Right atrium auricular region (tissue), 2 donors: ENCODE measurements around the gene KHDRBS2. TPM values are rescaled to one million over a fixed set of nuclear protein-coding genes. Genes with fewer than 3 reads are reported as not detected.

Source experiments
- DNase-seq: peaks from one replicate; pipeline ENCODE4 v3.0.0-alpha.2; 2019; ENCODE audit warnings: low spot score
- H3K27ac ChIP-seq, 2 donors: fragments of 200-600 bp; sonication (generic); 1 replicate in 1 of 2; 2 replicates in 1 of 2; pipeline ENCODE4 v1.5.1; 2016 to 2019
- H3K27me3 ChIP-seq, 2 donors: fragments of 200-600 bp; sonication (generic); one replicate each; pipeline versions ENCODE4 v1.5.1 to v1.6.0; 2017 to 2019
- H3K36me3 ChIP-seq: fragments of 200-600 bp; sonication (generic); one replicate; pipeline ENCODE4 v1.5.1; 2016
- H3K4me1 ChIP-seq, 2 donors: fragments of 200-600 bp; sonication (generic); one replicate each; pipeline versions ENCODE4 v1.5.1 to v1.6.0; 2017 to 2019
- H3K4me3 ChIP-seq, 2 donors: fragments of 200-600 bp; sonication (generic); 1 replicate in 1 of 2; 2 replicates in 1 of 2; pipeline ENCODE4 v1.5.1; 2017 to 2019; ENCODE audit warnings: mild to moderate bottlenecking in 1 of 2, moderate library complexity in 1 of 2
- H3K9me3 ChIP-seq, 2 donors: fragments of 200-600 bp; sonication (generic); one replicate each; pipeline ENCODE4 v1.5.1; 2019
- total RNA-seq, 2 donors: library from RNA; depleted of rRNA; stranded (reverse); fragments of >200 nt; gene quantifications; one replicate each; pipeline ENCODE4 v1.1.0, GENCODE V29; 2016
- TF ChIP-seq, protein P1 (sequence below), 2 donors: fragments of 200-600 bp; sonication (generic); IDR thresholded peaks; one replicate each; pipeline ENCODE4 v1.5.1; 2019; ENCODE audit warnings: antibody characterized with exemption in 2 of 2

Gene KHDRBS2
- total RNA-seq, 2 donors from 2014 or later: not detected

DNA sequence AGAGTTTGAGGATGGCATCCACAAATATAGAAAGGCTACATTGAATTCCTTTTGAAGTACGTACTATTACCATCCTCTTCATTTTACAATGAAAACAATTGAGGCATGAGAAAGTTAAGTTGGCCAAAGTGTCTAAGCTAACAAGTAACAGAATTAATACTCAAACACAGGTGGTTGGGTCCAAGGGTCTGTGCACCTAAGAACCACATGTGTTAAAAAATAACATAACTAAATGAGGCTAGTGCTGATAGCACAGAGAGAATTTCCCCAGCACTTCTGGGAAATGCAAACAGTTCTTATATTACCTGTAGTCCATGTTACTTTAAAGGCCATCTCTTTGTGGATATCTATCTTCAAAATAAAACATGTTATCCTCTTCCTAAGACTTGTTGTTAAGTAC, 10.5 kb upstream of the KHDRBS2 start:
- Histone ChIP-seq H3K36me3 (no peaks in the 10 kb centered on the region), H3K9me3 (no peaks in the 10 kb centered on the region), H3K4me3 (no peak overlapping the region), H3K27me3 (no peaks in the 10 kb centered on the region), H3K4me1 (no peaks in the 10 kb centered on the region), H3K27ac (no peak overlapping the region)
- no peak for DNase-seq
- TF ChIP-seq, protein P1, sequence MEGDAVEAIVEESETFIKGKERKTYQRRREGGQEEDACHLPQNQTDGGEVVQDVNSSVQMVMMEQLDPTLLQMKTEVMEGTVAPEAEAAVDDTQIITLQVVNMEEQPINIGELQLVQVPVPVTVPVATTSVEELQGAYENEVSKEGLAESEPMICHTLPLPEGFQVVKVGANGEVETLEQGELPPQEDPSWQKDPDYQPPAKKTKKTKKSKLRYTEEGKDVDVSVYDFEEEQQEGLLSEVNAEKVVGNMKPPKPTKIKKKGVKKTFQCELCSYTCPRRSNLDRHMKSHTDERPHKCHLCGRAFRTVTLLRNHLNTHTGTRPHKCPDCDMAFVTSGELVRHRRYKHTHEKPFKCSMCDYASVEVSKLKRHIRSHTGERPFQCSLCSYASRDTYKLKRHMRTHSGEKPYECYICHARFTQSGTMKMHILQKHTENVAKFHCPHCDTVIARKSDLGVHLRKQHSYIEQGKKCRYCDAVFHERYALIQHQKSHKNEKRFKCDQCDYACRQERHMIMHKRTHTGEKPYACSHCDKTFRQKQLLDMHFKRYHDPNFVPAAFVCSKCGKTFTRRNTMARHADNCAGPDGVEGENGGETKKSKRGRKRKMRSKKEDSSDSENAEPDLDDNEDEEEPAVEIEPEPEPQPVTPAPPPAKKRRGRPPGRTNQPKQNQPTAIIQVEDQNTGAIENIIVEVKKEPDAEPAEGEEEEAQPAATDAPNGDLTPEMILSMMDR (IDR thresholded peaks at IDR 0.05): no peak

DNA sequence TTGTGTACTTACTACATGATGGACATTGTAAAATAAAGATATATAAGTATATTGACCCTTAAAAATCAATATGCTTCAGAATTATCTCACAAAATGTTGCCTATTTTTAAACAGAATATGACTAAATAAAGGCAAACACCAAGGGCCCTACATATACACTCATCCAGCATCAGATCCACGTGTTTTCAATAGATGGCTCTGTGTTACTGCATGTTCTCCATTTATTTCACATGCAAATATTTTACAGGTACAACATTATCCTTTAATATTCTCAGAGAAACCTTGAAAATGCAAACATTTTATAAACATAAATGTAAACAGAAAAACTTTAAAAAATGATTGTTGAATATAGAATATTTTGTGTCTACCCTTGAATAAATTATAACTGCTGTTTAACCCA, 2.9 kb upstream of the KHDRBS2 start:
- Histone ChIP-seq H3K4me1 (no peaks in the 10 kb centered on the region), H3K27me3 (no peaks in the 10 kb centered on the region), H3K9me3 (no peaks in the 10 kb centered on the region), H3K4me3 (no peak overlapping the region), H3K27ac (no peak overlapping the region), H3K36me3 (no peaks in the 10 kb centered on the region)
- TF ChIP-seq, protein P1 (IDR thresholded peaks at IDR 0.05): no peak
- no peak for DNase-seq

DNA sequence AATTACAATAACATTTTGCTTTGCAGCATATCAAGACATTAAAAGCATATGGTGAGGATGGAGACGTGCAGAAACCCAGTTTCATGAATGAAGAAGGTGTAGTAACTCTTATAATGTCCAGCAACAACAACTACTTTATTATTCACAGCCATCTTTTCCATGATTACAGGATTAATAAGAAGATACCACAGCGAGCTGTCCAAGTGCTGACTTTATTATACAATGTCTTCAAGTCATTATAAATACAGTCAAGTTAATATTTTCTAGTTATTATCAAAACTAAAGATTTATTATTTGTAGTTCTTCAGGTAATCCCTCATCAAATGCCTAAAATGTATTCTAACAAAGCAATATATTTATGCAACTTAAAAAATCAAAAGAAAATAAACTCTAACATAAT, 2.5 kb upstream of the KHDRBS2 start:
- no peak for DNase-seq
- Histone ChIP-seq H3K27ac (no peak overlapping the region), H3K36me3 (no peaks in the 10 kb centered on the region), H3K9me3 (no peaks in the 10 kb centered on the region), H3K4me3 (no peak overlapping the region), H3K27me3 (no peaks in the 10 kb centered on the region), H3K4me1 (no peaks in the 10 kb centered on the region)
- TF ChIP-seq, protein P1 (IDR thresholded peaks at IDR 0.05): no peak

DNA sequence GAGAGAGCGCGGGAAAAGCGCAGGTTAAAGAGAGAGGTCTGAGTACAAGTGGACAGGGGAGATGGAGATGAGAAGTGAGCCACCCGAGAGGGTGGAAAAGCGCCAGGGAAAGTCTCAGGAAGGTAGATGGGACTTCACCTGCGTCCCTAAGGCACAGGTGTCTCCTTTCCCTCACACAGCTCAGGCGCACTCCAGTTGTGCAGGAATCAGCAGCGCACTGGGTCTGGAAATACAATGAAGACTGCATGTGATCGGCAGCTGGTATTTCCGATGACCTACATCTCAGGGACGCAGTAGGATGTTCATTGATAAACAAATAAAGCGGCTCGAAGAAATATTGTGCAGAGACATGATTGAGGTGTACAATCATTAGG, 432 bp upstream of the KHDRBS2 start:
- no peaks in the 10 kb centered on the region for H3K9me3 ChIP-seq
- no peaks in the 10 kb centered on the region for H3K27me3 ChIP-seq
- peak overlapping the region in 1 of 2 donors; percentile 40 for H3K4me3 ChIP-seq
- no peak for DNase-seq
- TF ChIP-seq, protein P1 (IDR thresholded peaks at IDR 0.05): no peak
- H3K4me1 ChIP-seq: no peaks in the 10 kb centered on the region
- no peak overlapping the region for H3K27ac ChIP-seq
- no peaks in the 10 kb centered on the region for H3K36me3 ChIP-seq

DNA sequence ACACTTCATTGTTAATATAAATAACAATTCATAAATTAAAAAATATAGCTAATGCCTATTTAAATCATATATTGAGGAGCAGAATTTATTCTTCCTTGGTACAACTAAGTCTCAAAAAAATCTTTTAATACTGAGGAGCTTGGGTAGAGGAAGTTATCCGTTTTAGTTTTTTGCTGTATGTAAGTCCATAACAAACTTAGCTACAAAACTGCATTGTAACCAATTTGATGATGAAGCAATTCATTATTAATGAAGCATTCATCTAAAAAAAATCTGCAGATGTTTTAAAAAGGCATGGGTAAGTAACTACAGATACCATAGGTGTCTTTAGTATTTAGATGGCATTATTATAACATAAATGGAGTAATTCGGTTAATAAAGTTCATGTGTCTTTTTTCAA, 1.3 kb downstream of the KHDRBS2 start:
- Histone ChIP-seq H3K4me1 (no peaks in the 10 kb centered on the region), H3K36me3 (no peaks in the 10 kb centered on the region), H3K4me3 (no peak overlapping the region), H3K9me3 (no peaks in the 10 kb centered on the region), H3K27ac (no peak overlapping the region), H3K27me3 (no peaks in the 10 kb centered on the region)
- no peak for DNase-seq
- TF ChIP-seq, protein P1 (IDR thresholded peaks at IDR 0.05): no peak

DNA sequence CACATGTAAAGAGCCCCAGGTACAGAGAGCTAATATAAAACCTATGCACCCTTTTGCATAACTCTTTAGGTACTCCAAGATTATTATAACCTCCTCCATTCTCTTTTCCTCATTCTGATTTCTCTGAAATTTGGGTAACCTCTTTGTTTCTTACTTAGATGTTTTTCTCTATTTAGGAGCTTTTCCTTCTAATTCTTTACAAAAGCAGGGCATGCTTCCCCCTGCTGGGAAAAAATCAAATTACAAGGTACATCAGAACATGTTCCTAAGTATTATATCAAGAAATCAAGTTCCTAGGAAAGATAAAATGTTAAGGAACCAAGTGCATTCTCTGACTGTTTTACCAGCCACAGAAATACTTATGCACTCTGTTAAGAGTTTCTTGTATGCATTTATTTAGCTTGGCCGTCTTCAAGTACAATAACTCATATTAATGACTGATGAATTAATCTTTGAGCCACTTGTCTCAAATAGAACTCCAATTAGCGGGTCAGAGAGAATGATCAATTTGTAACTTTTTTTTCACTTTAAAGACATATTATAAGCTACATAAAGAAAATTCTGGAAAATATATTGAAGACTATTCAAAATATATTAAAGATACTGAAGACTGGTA, 2.1 kb downstream of the KHDRBS2 start:
- Histone ChIP-seq H3K4me1 (no peaks in the 10 kb centered on the region), H3K9me3 (no peaks in the 10 kb centered on the region), H3K27me3 (no peaks in the 10 kb centered on the region), H3K27ac (no peak overlapping the region), H3K4me3 (no peak overlapping the region), H3K36me3 (no peaks in the 10 kb centered on the region)
- TF ChIP-seq, protein P1 (IDR thresholded peaks at IDR 0.05): peak in 1 of 2 donors; percentile 47
- no peak for DNase-seq
